OCI-LY7 (cell line): Measurements from ENCODE around the gene AEN. TPM values are rescaled to one million over a fixed set of nuclear protein-coding genes. Genes with fewer than 3 reads are reported as not detected.

Source experiments
- BruUV-seq: library from RNA; stranded (reverse); fragments of 400-500 nt; replicated peaks from 2 replicates; lab custom pipeline; 2021; lab: Mats Ljungman, UMichigan
- CTCF ChIA-PET: fragments of 300-600 bp; sonication (Branson Sonifier 250); formaldehyde crosslinking; loops from one replicate; lab custom pipeline; 2022; ENCODE audit warnings: antibody characterized with exemption; ENCODE audit not compliant: unreplicated experiment; lab: Charles Lee
- POLR2A ChIA-PET: fragments of 300-600 bp; sonication (Branson Sonifier 250); formaldehyde crosslinking; loops from one replicate; lab custom pipeline; 2022; ENCODE audit warnings: antibody characterized with exemption; lab: Charles Lee
- DNase-seq: peaks from one replicate; pipeline ENCODE4 v3.0.0-alpha.2; 2015; ENCODE audit warnings: low spot score
- H2AFZ ChIP-seq: fragments of 200-600 bp; sonication (generic), shearing (Covaris generic); 2 replicates; pipeline ENCODE4 v1.6.1; 2014; ENCODE audit warnings: mild to moderate bottlenecking, antibody characterized with exemption, low read length, moderate library complexity
- H3K27ac ChIP-seq: fragments of 200-600 bp; sonication (generic); 2 replicates; pipeline ENCODE4 v1.5.1; 2014; ENCODE audit warnings: mixed run types, low read depth, mild to moderate bottlenecking, moderate library complexity, low read length, inconsistent platforms; ENCODE audit not compliant: poor library complexity, severe bottlenecking
- H3K36me3 ChIP-seq: fragments of 200-600 bp; sonication (generic); 2 replicates; pipeline ENCODE4 v1.6.1; 2014; ENCODE audit warnings: mild to moderate bottlenecking, antibody characterized with exemption, low read length, moderate library complexity, mixed read lengths; ENCODE audit not compliant: insufficient read depth
- H3K4me1 ChIP-seq: fragments of 200-600 bp; sonication (generic); 2 replicates; pipeline ENCODE4 v1.5.1; 2014; ENCODE audit warnings: mild to moderate bottlenecking, low read length; ENCODE audit not compliant: insufficient read depth, poor library complexity, severe bottlenecking
- H3K4me2 ChIP-seq: fragments of 200-600 bp; sonication (generic); 2 replicates; pipeline ENCODE4 v1.6.1; 2014; ENCODE audit warnings: mild to moderate bottlenecking, low read length
- H3K4me3 ChIP-seq: fragments of 200-600 bp; sonication (generic); 2 replicates; pipeline ENCODE4 v1.5.1; 2014; ENCODE audit warnings: mild to moderate bottlenecking, low read depth, low read length; ENCODE audit not compliant: poor library complexity, severe bottlenecking
- H3K79me2 ChIP-seq: fragments of 200-600 bp; sonication (generic); 2 replicates; pipeline ENCODE4 v1.6.1; 2016; ENCODE audit warnings: low read depth, mild to moderate bottlenecking, low read length, moderate library complexity, mixed read lengths; ENCODE audit not compliant: insufficient read depth
- H3K9me2 ChIP-seq: fragments of 200-600 bp; sonication (generic); 2 replicates; pipeline ENCODE4 v1.6.1; 2016; ENCODE audit warnings: mild to moderate bottlenecking, low read length, mixed read lengths; ENCODE audit not compliant: insufficient read depth
- H3K9me3 ChIP-seq: fragments of 200-600 bp; sonication (generic); 2 replicates; pipeline ENCODE4 v1.6.1; 2014; ENCODE audit warnings: mild to moderate bottlenecking, mixed run types, low read length, mixed read lengths
- H4K20me1 ChIP-seq: fragments of 200-600 bp; sonication (generic); 2 replicates; pipeline ENCODE4 v1.6.1; 2014; ENCODE audit warnings: mild to moderate bottlenecking, antibody characterized with exemption, low read length, moderate library complexity, mixed read lengths; ENCODE audit not compliant: insufficient read depth
- EZH2phosphoT487 ChIP-seq: fragments of 200-600 bp; sonication (generic); IDR thresholded peaks from 2 replicates; pipeline ENCODE4 v1.6.1; 2018; ENCODE audit warnings: low read depth, borderline replicate concordance, mild to moderate bottlenecking, mixed run types, antibody characterized with exemption, low read length, moderate library complexity, mixed read lengths
- intact Hi-C: fragments of 100-400 bp; cut with micrococcal nuclease; formaldehyde crosslinking; loops from one replicate; pipeline ENCODE4 v1.10.0; 2022; ENCODE audit not compliant: unreplicated experiment
- total RNA-seq, 2 experiments: library from RNA; depleted of rRNA in 1 of 2; stranded (reverse); fragments of >200 nt in 1 of 2; shearing (Covaris generic) in 1 of 2; gene quantifications; 2 replicates each; pipeline ENCODE4 v1.2.3, GENCODE V29; 2014 to 2022
- TF ChIP-seq, protein P1 (sequence below): fragments of 200-600 bp; sonication (generic); conservative IDR thresholded peaks from 2 replicates; pipeline ENCODE4 v1.5.1; 2014; ENCODE audit warnings: mild to moderate bottlenecking, antibody characterized with exemption, low read length, moderate library complexity, mixed read lengths

Gene AEN
- total RNA-seq, 2 experiments from 2014 or later: 43.1 to 66.6 TPM

GRCh38 chr15:88663141-88663621 is 42.0 kb downstream of the AEN start:
- Histone ChIP-seq H3K9me3 (no peaks in the 10 kb centered on the region), H3K4me3 (no peak overlapping the region), H3K79me2 (no peaks in the 10 kb centered on the region), H4K20me1 (no peaks in the 10 kb centered on the region), H2AFZ (no peak overlapping the region), H3K4me2 (no peak overlapping the region), H3K9me2 (no peaks in the 10 kb centered on the region), H3K27ac (no peak overlapping the region), H3K4me1 (peaks cover 6% of the 10 kb centered on the region), H3K36me3 (peaks cover 8% of the 10 kb centered on the region)
- ChIA-PET CTCF (interaction anchor here (0.6 to 2.0 kb wide), 3 partner anchors 36 to 193 kb away, joined by 4 to 12 read pairs (median 9); no protein-coding TSS in a partner anchor), POLR2A (interaction anchor here (0.9 to 1.3 kb wide), 2 partner anchors 17 to 36 kb away, joined by 4 to 6 read pairs; no protein-coding TSS in a partner anchor)
- TF ChIP-seq EZH2phosphoT487: no peak
- TF ChIP-seq, protein P1, sequence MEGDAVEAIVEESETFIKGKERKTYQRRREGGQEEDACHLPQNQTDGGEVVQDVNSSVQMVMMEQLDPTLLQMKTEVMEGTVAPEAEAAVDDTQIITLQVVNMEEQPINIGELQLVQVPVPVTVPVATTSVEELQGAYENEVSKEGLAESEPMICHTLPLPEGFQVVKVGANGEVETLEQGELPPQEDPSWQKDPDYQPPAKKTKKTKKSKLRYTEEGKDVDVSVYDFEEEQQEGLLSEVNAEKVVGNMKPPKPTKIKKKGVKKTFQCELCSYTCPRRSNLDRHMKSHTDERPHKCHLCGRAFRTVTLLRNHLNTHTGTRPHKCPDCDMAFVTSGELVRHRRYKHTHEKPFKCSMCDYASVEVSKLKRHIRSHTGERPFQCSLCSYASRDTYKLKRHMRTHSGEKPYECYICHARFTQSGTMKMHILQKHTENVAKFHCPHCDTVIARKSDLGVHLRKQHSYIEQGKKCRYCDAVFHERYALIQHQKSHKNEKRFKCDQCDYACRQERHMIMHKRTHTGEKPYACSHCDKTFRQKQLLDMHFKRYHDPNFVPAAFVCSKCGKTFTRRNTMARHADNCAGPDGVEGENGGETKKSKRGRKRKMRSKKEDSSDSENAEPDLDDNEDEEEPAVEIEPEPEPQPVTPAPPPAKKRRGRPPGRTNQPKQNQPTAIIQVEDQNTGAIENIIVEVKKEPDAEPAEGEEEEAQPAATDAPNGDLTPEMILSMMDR: no peak
- BruUV-seq: no TSS peak
- no peak for DNase-seq
- intact Hi-C loops: loop anchor here (5.0 kb wide), 1 partner anchor 196 kb away; the partner anchor contains the start of genes MRPL46 and MRPS11

GRCh38 chr15:88664151-88664778 is 43.1 kb downstream of the AEN start:
- ChIA-PET POLR2A (interaction anchor here (0.6 to 1.5 kb wide), 6 partner anchors 18 to 54 kb away, joined by 3 to 7 read pairs (median 4); no protein-coding TSS in a partner anchor), CTCF (interaction anchor here (2.0 kb wide), 1 partner anchor 40 kb away, joined by 12 read pairs; no protein-coding TSS in a partner anchor)
- BruUV-seq: no TSS peak
- H3K4me3 ChIP-seq: no peak overlapping the region
- no peak for TF ChIP-seq EZH2phosphoT487
- TF ChIP-seq, protein P1: peak; percentile 84
- no peaks in the 10 kb centered on the region for H4K20me1 ChIP-seq
- H2AFZ ChIP-seq: no peak overlapping the region
- no peak overlapping the region for H3K27ac ChIP-seq
- no peak overlapping the region for H3K4me2 ChIP-seq
- intact Hi-C loops: loop anchor here (1.0 to 5.0 kb wide), 2 partner anchors 40 to 197 kb away; partner anchors contain the start of genes MRPL46 and MRPS11
- H3K9me3 ChIP-seq: no peaks in the 10 kb centered on the region
- H3K79me2 ChIP-seq: no peaks in the 10 kb centered on the region
- no peaks in the 10 kb centered on the region for H3K9me2 ChIP-seq
- DNase-seq: peak; percentile 73
- peaks cover 6% of the 10 kb centered on the region for H3K4me1 ChIP-seq
- H3K36me3 ChIP-seq: 0 out of 2 replicates have a peak, but pooled peaks cover 3% of the 10 kb centered on the region

- Histone ChIP-seq H3K9me2 (no peaks in the 10 kb centered on the region), H3K79me2 (no peaks in the 10 kb centered on the region), H3K27ac (no peak overlapping the region), H3K36me3 (no peaks in the 10 kb centered on the region), H3K4me1 (no peaks in the 10 kb centered on the region), H3K4me3 (no peak overlapping the region), H3K9me3 (no peaks in the 10 kb centered on the region), H4K20me1 (no peaks in the 10 kb centered on the region), H2AFZ (no peak overlapping the region), H3K4me2 (no peak overlapping the region)
- CTCF ChIA-PET: no interaction called here
- intact Hi-C loops: no loop called here
- no peak for DNase-seq
- TF ChIP-seq, protein P1: no peak
- no TSS peak for BruUV-seq
- POLR2A ChIA-PET: interaction anchor here (0.7 to 0.9 kb wide), 2 partner anchors 9 to 18 kb away, joined by 3 to 5 read pairs; no protein-coding TSS in a partner anchor
Observed at GRCh38 chr15:88674661-88675060, 53.5 kb downstream of the AEN start.
